Suprapubic skin (tissue), 3 donors: Measurements from ENCODE around the gene NCAPD3.

Experiments
- CTCF ChIP-seq, 2 donors: fragments of 200-600 bp in 1 of 2; fragments of 450-650 bp in 1 of 2; sonication (generic) in 1 of 2; IDR thresholded peaks; one replicate each; pipeline ENCODE4 v1.5.1; 2016 to 2019; ENCODE audit warnings: antibody characterized with exemption in 2 of 2, mild to moderate bottlenecking in 1 of 2, moderate library complexity in 1 of 2
- EP300 ChIP-seq: sonication (generic); formaldehyde crosslinking; IDR thresholded peaks from one replicate; pipeline ENCODE4 v1.6.1; 2017; ENCODE audit warnings: antibody characterized with exemption
- POLR2A ChIP-seq, 2 donors: fragments of 450-650 bp; IDR thresholded peaks; one replicate each; pipeline ENCODE4 v1.6.1; 2017; ENCODE audit warnings: antibody characterized with exemption in 2 of 2, mild to moderate bottlenecking in 2 of 2, moderate library complexity in 2 of 2

GRCh38 chr11:134260503-134260902 lies 36.7 kb upstream of the NCAPD3 start:
- no peak for TF ChIP-seq CTCF (IDR thresholded peaks at IDR 0.05)
- TF ChIP-seq EP300 = no peak
- no peak for TF ChIP-seq POLR2A (IDR thresholded peaks at IDR 0.05)
